Mammary epithelial cell (primary cell): ENCODE data around the gene GALNT12.

Experiments used
- CTCF ChIP-seq, 2 donors: IDR thresholded peaks in 1 of 2; conservative IDR thresholded peaks in 1 of 2; 2 replicates each; pipeline ENCODE4 v1.5.1; 2011 to 2012; ENCODE audit warnings: inconsistent platforms in 2 of 2, low read length in 2 of 2, mild to moderate bottlenecking in 2 of 2, control low read depth in 1 of 2, low read depth in 1 of 2; ENCODE audit not compliant: insufficient read depth in 1 of 2; ENCODE audit errors: extremely low read depth in 1 of 2
- EZH2 ChIP-seq: IDR thresholded peaks from 2 replicates; pipeline ENCODE4 v1.6.1; 2012; ENCODE audit warnings: low read length, inconsistent platforms, borderline replicate concordance

DNA sequence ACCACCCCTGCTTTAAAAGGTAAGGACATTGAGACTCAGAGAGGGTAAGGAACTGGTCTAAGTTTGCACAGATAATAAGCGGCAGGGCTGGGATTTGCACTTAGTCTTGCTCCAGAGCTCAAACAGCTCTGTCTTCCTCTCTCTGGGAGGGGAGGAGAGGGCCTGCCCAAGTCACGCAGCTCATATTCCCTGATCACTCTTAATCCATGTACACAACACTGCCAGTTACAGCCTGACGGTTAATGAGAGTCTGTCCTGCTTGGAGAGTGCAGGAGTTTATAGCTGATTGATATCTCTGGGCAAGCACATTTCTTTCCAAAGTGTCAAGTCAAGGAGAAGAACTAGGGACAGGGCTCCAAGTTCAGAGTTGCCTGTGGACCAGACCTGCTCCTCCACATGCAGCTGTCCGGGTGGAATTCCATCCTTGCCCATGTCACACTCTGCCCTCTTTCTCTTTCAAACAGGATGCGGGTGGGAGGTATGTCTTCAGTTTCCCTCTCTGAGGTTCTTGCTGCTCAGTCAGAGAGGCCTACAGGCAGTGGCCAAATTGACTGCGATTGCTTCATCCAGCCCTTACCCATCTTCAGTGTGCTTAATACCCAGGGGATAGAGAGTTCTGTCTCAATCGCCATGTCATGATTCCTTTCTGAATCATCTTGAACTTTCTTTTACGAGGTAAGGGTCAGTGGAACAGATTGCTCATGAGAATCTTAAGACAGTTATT lies 54.5 kb downstream of the GALNT12 start:
- no peak for TF ChIP-seq EZH2
- no peak for TF ChIP-seq CTCF (conservative IDR thresholded peaks at IDR 0.05 in 1 of 2, IDR thresholded peaks at IDR 0.05 in 1 of 2; ENCODE audit: extremely low read depth in 1 of 2, insufficient read depth in 1 of 2, low read depth in 1 of 2, low read length in 2 of 2)
